HepG2 (cell line): Measurements from ENCODE around the gene FAM24B.

Experiments
- FOXA1 ChIP-seq, 2 experiments: fragments of 450-650 bp in 1 of 2; sonication (generic) in 1 of 2; formaldehyde crosslinking in 1 of 2; IDR thresholded peaks; 2 replicates each; pipeline versions ENCODE4 v1.4.0 to v1.6.1; 2016 to 2020; ENCODE audit warnings: missing genetic modification reagents in 1 of 2
- POLR2A ChIP-seq, 2 experiments: IDR thresholded peaks; 2 replicates each; pipeline ENCODE4 v1.6.1; 2011; ENCODE audit warnings: low read depth in 2 of 2, low read length in 2 of 2, mild to moderate bottlenecking in 1 of 2, moderate library complexity in 1 of 2; ENCODE audit not compliant: insufficient read depth in 1 of 2
- ZNF547 ChIP-seq: sonication (generic); formaldehyde crosslinking; IDR thresholded peaks from 2 replicates; pipeline ENCODE4 v1.5.1; 2020; ENCODE audit warnings: mild to moderate bottlenecking, missing genetic modification reagents

- TF ChIP-seq POLR2A (IDR thresholded peaks at IDR 0.05; ENCODE audit: insufficient read depth in 1 of 2, low read depth in 2 of 2, low read length in 2 of 2) = no peak
- TF ChIP-seq ZNF547 (CRISPR knock-in tag) = no peak
- TF ChIP-seq FOXA1 (IDR thresholded peaks at IDR 0.05) = no peak
- TF ChIP-seq FOXA1 (CRISPR knock-in tag; IDR thresholded peaks at IDR 0.05) = no peak
Measured at GRCh38 chr10:122859527-122859926, 19.9 kb downstream of the FAM24B start.
